BJ (cell line): ENCODE results near the gene HS6ST2. TPM values are rescaled to one million over a fixed set of nuclear protein-coding genes. Genes with fewer than 3 reads are reported as not detected.
A peak's percentile ranks its signal among the peaks of the same experiment; 100 is the strongest.

Source experiments
- CTCF ChIA-PET: fragments of 350-600 bp; formaldehyde crosslinking; extraction: SDS; loops from one replicate; lab custom pipeline; 2021; ENCODE audit warnings: antibody characterized with exemption, inconsistent platforms; lab: Yijun Ruan, JAX
- POLR2A ChIA-PET: fragments of 300-600 bp; sonication (Branson Sonifier 250); formaldehyde crosslinking; extraction: SDS; loops from one replicate; lab custom pipeline; 2021; ENCODE audit warnings: antibody characterized with exemption; lab: Charles Lee
- DNase-seq: peaks from one replicate; pipeline ENCODE4 v3.0.0-alpha.2; 2011; ENCODE audit warnings: low read depth
- H3K27me3 ChIP-seq: 2 replicates; pipeline ENCODE4 v1.6.0; 2011; ENCODE audit warnings: low read length; ENCODE audit not compliant: control insufficient read depth, insufficient read depth
- H3K36me3 ChIP-seq: 2 replicates; pipeline ENCODE4 v1.5.1; 2011; ENCODE audit warnings: low read length; ENCODE audit not compliant: control insufficient read depth, insufficient read depth
- H3K4me3 ChIP-seq: 2 replicates; pipeline ENCODE4 v1.5.1; 2011; ENCODE audit warnings: low read depth, mild to moderate bottlenecking, control low read depth, low read length
- CTCF ChIP-seq: IDR thresholded peaks from 2 replicates; pipeline ENCODE4 v1.5.1; 2011; ENCODE audit warnings: low read depth, mild to moderate bottlenecking, control low read depth, inconsistent platforms, low read length, moderate library complexity; ENCODE audit not compliant: insufficient read depth
- polyA plus RNA-seq: library from polyadenylated mRNA; depleted of rRNA; stranded (reverse); fragments of >200 nt; gene quantifications from 2 replicates; pipeline ENCODE4 v1.2.3, GENCODE V29; 2011

HS6ST2 gene
- polyA plus RNA-seq, 1 experiment = not detected

- ChIA-PET CTCF (interaction anchor here (0.6 to 1.0 kb wide), 2 partner anchors 9 to 111 kb away, joined by 3 read pairs; no protein-coding TSS in a partner anchor), POLR2A (no interaction called here)
- H3K36me3 ChIP-seq = no peaks in the 10 kb centered on the region
- no peaks in the 10 kb centered on the region for H3K27me3 ChIP-seq
- no peak for TF ChIP-seq CTCF
- DNase-seq = no peak
- H3K4me3 ChIP-seq = no peak overlapping the region
Observed at GRCh38 chrX:132742246-132742645, 216.2 kb downstream of the HS6ST2 start.

- H3K27me3 ChIP-seq = no peaks in the 10 kb centered on the region
- H3K4me3 ChIP-seq = no peak overlapping the region
- no peak for DNase-seq
- no peak for TF ChIP-seq CTCF
- no peaks in the 10 kb centered on the region for H3K36me3 ChIP-seq
- ChIA-PET CTCF (interaction anchor here (1.0 kb wide), 1 partner anchor 10 kb away, joined by 3 read pairs; no protein-coding TSS in a partner anchor), POLR2A (no interaction called here)
Observed at GRCh38 chrX:132741689-132742088, 216.7 kb downstream of the HS6ST2 start.

- H3K36me3 ChIP-seq = no peaks in the 10 kb centered on the region
- ChIA-PET POLR2A (no interaction called here), CTCF (interaction anchor here (0.6 kb wide), 1 partner anchor 30 kb away, joined by 3 read pairs; no protein-coding TSS in a partner anchor)
- no peak for DNase-seq
- H3K27me3 ChIP-seq = no peaks in the 10 kb centered on the region
- H3K4me3 ChIP-seq = no peak overlapping the region
- TF ChIP-seq CTCF = peak; percentile 28; the same call in 1 of the 2 replicates
Observed at GRCh38 chrX:132740316-132741123, 217.9 kb downstream of the HS6ST2 start.

GRCh38 chrX:132738951-132739350, 219.5 kb downstream of the HS6ST2 start:
- Histone ChIP-seq H3K36me3 (no peaks in the 10 kb centered on the region), H3K27me3 (no peaks in the 10 kb centered on the region), H3K4me3 (no peak overlapping the region)
- no peak for DNase-seq
- no peak for TF ChIP-seq CTCF
- POLR2A ChIA-PET = no interaction called here
- CTCF ChIA-PET = no interaction called here

- POLR2A ChIA-PET = no interaction called here
- no peak for DNase-seq
- CTCF ChIA-PET = no interaction called here
Observed at GRCh38 chrX:132737743-132738142, 220.7 kb downstream of the HS6ST2 start.

More at GRCh38 chrX:132737743-132738142, 220.7 kb downstream of the HS6ST2 start:
- no peak for TF ChIP-seq CTCF
- H3K4me3 ChIP-seq = no peak overlapping the region
- no peaks in the 10 kb centered on the region for H3K36me3 ChIP-seq
- H3K27me3 ChIP-seq = no peaks in the 10 kb centered on the region
